RWPE2 (cell line): ENCODE data around the gene MTAP.

Source experiments
- ATAC-seq: fragments of 200-7000 bp; cut with Tn5 transposase; 3 replicates; pipeline ENCODE4 v1.9.1; 2021; ENCODE audit warnings: low read depth
- DNase-seq: peaks from one replicate; pipeline ENCODE4 v3.0.0-alpha.2; 2020; ENCODE audit warnings: low spot score
- H3K27ac ChIP-seq: fragments of 450-650 bp; 2 replicates; pipeline ENCODE4 v1.5.1; 2017; ENCODE audit warnings: mild to moderate bottlenecking; ENCODE audit not compliant: poor library complexity, severe bottlenecking
- H3K27me3 ChIP-seq: fragments of 250-450 bp; sonication (Bioruptor Pico); 2 replicates; pipeline ENCODE4 v1.5.1; 2021; ENCODE audit warnings: mild to moderate bottlenecking, moderate library complexity; ENCODE audit not compliant: insufficient read depth, poor library complexity, severe bottlenecking
- H3K36me3 ChIP-seq: fragments of 250-450 bp; sonication (Bioruptor Pico); 2 replicates; pipeline ENCODE4 v1.5.1; 2020; ENCODE audit warnings: low read depth, mild to moderate bottlenecking, moderate library complexity
- H3K4me1 ChIP-seq: fragments of 250-450 bp; sonication (Bioruptor Pico); 2 replicates; pipeline ENCODE4 v1.5.1; 2021; ENCODE audit warnings: mild to moderate bottlenecking, moderate library complexity; ENCODE audit not compliant: insufficient read depth, poor library complexity, severe bottlenecking
- H3K4me3 ChIP-seq: fragments of 250-450 bp; sonication (Bioruptor Pico); 2 replicates; pipeline ENCODE4 v1.5.1; 2021; ENCODE audit warnings: mild to moderate bottlenecking, moderate library complexity; ENCODE audit not compliant: severe bottlenecking
- H3K9me3 ChIP-seq: fragments of 250-450 bp; sonication (Bioruptor Pico); 2 replicates; pipeline ENCODE4 v1.5.1; 2021; ENCODE audit warnings: mild to moderate bottlenecking, moderate library complexity; ENCODE audit not compliant: severe bottlenecking
- TF ChIP-seq, protein P1 (sequence below): fragments of 450-650 bp; IDR thresholded peaks from one replicate; pipeline ENCODE4 v1.5.1; 2017; ENCODE audit warnings: mild to moderate bottlenecking, moderate library complexity; ENCODE audit not compliant: poor library complexity, severe bottlenecking

The MTAP gene

DNA sequence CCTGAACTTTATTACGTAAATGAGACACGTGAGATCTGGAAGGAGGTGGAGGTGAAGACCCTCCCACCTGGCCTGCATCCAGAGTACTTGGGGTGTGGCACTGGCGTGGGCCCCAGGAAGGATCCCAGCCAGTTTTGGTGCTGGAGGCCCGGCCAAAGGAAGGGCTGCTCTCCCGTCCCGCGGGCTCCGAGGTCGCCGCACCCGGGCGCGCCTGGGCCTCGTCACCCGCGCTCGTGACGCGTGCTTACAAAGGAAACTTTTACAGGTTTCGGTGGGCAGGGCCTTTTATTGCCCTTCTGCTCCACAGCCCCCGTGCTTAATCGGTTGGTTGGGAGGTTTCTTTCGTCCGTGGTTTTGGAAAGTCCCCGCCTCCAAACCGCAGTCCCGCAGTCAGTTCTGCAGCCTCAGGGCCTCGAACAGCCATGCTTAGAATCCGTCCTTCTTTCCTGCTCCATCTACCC, 162.5 kb downstream of the MTAP start:
- Histone ChIP-seq H3K27me3 (no peaks in the 10 kb centered on the region), H3K4me3 (no peak overlapping the region), H3K36me3 (peaks cover 28% of the 10 kb centered on the region), H3K4me1 (no peaks in the 10 kb centered on the region), H3K9me3 (no peaks in the 10 kb centered on the region), H3K27ac (no peak overlapping the region)
- ATAC-seq: no peak
- TF ChIP-seq, protein P1, sequence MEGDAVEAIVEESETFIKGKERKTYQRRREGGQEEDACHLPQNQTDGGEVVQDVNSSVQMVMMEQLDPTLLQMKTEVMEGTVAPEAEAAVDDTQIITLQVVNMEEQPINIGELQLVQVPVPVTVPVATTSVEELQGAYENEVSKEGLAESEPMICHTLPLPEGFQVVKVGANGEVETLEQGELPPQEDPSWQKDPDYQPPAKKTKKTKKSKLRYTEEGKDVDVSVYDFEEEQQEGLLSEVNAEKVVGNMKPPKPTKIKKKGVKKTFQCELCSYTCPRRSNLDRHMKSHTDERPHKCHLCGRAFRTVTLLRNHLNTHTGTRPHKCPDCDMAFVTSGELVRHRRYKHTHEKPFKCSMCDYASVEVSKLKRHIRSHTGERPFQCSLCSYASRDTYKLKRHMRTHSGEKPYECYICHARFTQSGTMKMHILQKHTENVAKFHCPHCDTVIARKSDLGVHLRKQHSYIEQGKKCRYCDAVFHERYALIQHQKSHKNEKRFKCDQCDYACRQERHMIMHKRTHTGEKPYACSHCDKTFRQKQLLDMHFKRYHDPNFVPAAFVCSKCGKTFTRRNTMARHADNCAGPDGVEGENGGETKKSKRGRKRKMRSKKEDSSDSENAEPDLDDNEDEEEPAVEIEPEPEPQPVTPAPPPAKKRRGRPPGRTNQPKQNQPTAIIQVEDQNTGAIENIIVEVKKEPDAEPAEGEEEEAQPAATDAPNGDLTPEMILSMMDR: no peak
- DNase-seq: no peak

DNA sequence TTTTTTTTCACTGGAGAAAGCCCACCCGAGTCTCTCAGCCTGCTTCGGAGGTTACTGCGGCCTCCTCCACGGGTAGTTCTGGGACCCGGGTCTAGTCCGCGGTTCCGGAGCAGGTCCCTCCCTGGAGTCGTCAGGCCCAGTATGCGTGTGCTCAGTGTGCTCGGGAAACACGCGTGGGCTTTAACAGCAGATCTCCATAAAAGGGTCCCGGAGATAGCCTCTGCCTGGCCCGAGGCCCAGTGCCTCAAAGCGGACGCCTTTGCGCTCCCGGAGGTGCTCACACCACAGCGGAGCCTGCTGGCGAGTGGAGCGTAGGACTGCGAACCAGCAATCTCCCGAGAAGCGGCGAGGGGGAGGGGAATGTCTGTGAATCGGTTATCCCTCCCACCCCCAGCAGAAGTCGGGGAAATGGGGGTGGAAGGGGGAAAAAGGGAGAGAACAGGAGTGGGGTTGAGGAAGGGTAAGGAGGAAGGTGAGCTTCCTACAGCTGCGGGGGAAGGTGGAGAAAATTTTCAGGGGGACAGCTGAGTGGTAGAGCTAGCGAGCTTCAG, 163.0 kb downstream of the MTAP start:
- Histone ChIP-seq H3K27ac (no peak overlapping the region), H3K9me3 (no peaks in the 10 kb centered on the region), H3K4me3 (no peak overlapping the region), H3K4me1 (no peaks in the 10 kb centered on the region), H3K36me3 (peaks cover 33% of the 10 kb centered on the region), H3K27me3 (no peaks in the 10 kb centered on the region)
- TF ChIP-seq, protein P1: no peak
- DNase-seq (no peak), ATAC-seq (peak; percentile 29; the same call in 1 of the 3 replicates)

DNA sequence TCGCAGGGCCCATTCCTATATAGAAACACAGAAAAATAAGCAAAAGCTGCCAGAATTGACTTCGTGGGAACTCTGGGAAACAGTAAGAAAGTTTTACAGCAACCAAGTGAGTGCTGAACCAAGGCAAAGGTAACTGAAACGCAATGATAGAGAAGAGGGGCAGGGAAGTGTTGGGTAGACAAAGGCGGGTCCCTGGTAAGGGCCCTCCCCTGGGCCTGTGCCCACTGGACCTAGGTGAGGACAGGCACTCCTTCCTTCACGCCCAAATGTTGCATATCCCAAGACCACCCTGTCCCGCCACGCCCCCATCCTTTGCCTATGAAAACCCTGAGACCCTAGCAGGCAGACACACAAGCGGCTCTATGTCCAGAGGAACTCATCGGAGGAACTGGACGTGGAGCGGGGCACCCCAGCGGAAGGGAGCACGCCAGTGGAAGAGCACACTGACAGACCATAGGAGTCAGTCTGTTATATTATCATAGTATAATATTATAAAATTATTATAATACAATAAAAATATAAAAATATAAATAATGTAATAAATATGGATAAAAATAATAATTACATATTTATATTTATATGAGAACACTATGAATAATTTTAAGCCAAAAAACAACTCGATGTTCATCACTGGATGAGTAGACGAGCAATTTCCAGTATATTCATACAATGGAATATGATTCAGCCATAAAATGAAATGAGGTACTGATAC, 163.9 kb downstream of the MTAP start:
- DNase-seq (no peak), ATAC-seq (no peak)
- H3K4me1 ChIP-seq: no peaks in the 10 kb centered on the region
- peaks cover 41% of the 10 kb centered on the region for H3K36me3 ChIP-seq
- TF ChIP-seq, protein P1: no peak
- H3K4me3 ChIP-seq: no peak overlapping the region
- no peak overlapping the region for H3K27ac ChIP-seq
- H3K27me3 ChIP-seq: no peaks in the 10 kb centered on the region
- H3K9me3 ChIP-seq: no peaks in the 10 kb centered on the region

DNA sequence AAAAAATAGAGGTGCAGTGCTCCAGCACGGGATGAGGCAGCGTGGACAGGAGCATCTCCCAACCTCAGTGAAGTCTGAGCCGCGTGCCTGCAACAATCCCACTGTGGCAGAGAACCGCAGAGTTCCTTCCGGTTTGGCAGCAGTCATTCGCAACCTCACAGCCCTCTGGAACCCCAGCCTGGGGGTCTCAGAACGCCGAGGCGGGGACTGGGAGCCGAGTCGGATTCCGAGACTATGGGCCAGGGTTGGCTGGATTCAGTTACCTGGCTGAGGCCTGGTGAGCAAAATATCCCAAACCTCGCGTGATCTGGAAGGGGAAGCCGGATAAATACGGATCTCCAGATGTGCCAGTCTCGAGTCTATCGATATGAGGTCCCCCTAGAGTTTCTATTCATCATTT, 164.7 kb downstream of the MTAP start:
- no peak overlapping the region for H3K4me3 ChIP-seq
- H3K9me3 ChIP-seq: no peaks in the 10 kb centered on the region
- peaks cover 50% of the 10 kb centered on the region for H3K36me3 ChIP-seq
- DNase-seq (no peak), ATAC-seq (no peak)
- H3K4me1 ChIP-seq: peaks cover 4% of the 10 kb centered on the region
- TF ChIP-seq, protein P1: no peak
- no peak overlapping the region for H3K27ac ChIP-seq
- H3K27me3 ChIP-seq: no peaks in the 10 kb centered on the region

DNA sequence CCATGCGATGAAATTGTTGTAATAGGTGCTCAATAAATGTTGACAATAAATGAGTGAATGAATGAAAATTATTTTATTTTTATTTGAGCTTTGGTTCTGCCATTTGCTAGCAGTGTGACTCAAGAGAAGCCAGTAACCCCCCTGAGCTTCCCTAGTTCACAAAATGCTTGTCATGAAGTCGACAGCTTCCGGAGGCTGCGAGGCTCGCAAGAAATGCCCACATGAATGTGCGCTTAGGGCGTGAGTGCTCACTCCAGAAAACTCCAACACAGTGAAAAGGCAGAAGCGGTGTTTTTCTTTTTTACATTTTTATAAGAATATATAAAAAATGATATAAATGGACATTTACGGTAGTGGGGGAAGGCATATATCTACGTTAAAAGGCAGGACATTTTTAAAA, 165.3 kb downstream of the MTAP start:
- peaks cover 55% of the 10 kb centered on the region for H3K36me3 ChIP-seq
- H3K9me3 ChIP-seq: no peaks in the 10 kb centered on the region

More for the DNA sequence above, 165.3 kb downstream of the MTAP start:
- ATAC-seq (no peak), DNase-seq (no peak)
- H3K4me3 ChIP-seq: no peak overlapping the region
- H3K27ac ChIP-seq: no peak overlapping the region
- peaks cover 9% of the 10 kb centered on the region for H3K4me1 ChIP-seq
- TF ChIP-seq, protein P1: no peak
- no peaks in the 10 kb centered on the region for H3K27me3 ChIP-seq
